HCT116 (cell line): Measurements from ENCODE around the gene PCBP3. TPM values are rescaled to one million over a fixed set of nuclear protein-coding genes. Genes with fewer than 3 reads are reported as not detected.

Experiments
- ATAC-seq: fragments of 200-7000 bp; cut with Tn5 transposase; 2 replicates; pipeline ENCODE4 v1.9.1; 2020; ENCODE audit warnings: mild to moderate bottlenecking, moderate library complexity
- BruUV-seq: library from RNA; stranded (reverse); fragments of 400-500 nt; replicated peaks from 2 replicates; lab custom pipeline; 2021; lab: Mats Ljungman, UMichigan
- CTCF ChIA-PET: fragments of 300-600 bp; sonication (Branson Sonifier 250); formaldehyde crosslinking; loops from one replicate; lab custom pipeline; 2021; ENCODE audit warnings: antibody characterized with exemption; lab: Charles Lee
- POLR2A ChIA-PET: fragments of 300-600, 350-600 bp; sonication (Branson Sonifier 250); formaldehyde crosslinking; loops from one replicate; lab custom pipeline; 2021; ENCODE audit warnings: antibody characterized with exemption; lab: Charles Lee
- RAD21 ChIA-PET, 2 experiments: fragments of 300-600 bp; sonication (Branson Sonifier 250); formaldehyde crosslinking; loops; one replicate each; lab custom pipeline; 2023; ENCODE audit warnings: low total read pairs in 2 of 2; ENCODE audit not compliant: uncharacterized antibody in 2 of 2, unreplicated experiment in 2 of 2, low non-redundant PET in 1 of 2; lab: Charles Lee
- DNase-seq: peaks from one replicate; pipeline ENCODE4 v3.0.0-alpha.2; 2010; ENCODE audit warnings: low read depth, low spot score
- H2AFZ ChIP-seq: fragments of 200-600 bp; shearing (Covaris generic), sonication (generic); 2 replicates; pipeline ENCODE4 v1.6.1; 2017; ENCODE audit warnings: low read depth, mixed run types, mixed read lengths, antibody characterized with exemption, low read length; ENCODE audit not compliant: poor library complexity, severe bottlenecking
- H3K27ac ChIP-seq: 2 replicates; pipeline ENCODE4 v1.5.1; 2012; ENCODE audit warnings: low read depth, low read length
- H3K27me3 ChIP-seq: fragments of 200-600 bp; sonication (generic); 2 replicates; pipeline ENCODE4 v1.6.1; 2016; ENCODE audit warnings: mixed run types, low read length, mixed read lengths; ENCODE audit not compliant: insufficient read depth
- H3K36me3 ChIP-seq, 2 experiments: fragments of 200-500 bp in 1 of 2; fragments of 200-600 bp in 1 of 2; sonication (Bioruptor generic) in 1 of 2; sonication (generic) in 1 of 2; 2 replicates each; pipeline versions ENCODE4 v1.5.1 to v1.6.1; 2014 to 2016; ENCODE audit warnings: low read length in 2 of 2, inconsistent platforms in 1 of 2, mixed read lengths in 1 of 2, mixed run types in 1 of 2; ENCODE audit not compliant: insufficient read depth in 2 of 2, control insufficient read depth in 1 of 2
- H3K4me1 ChIP-seq, 2 experiments: fragments of 200-600 bp in 1 of 2; sonication (generic) in 1 of 2; 2 replicates each; pipeline versions ENCODE4 v1.5.1 to v1.6.1; 2012 to 2017; ENCODE audit warnings: low read length in 2 of 2, inconsistent platforms in 1 of 2, mild to moderate bottlenecking in 1 of 2, mixed read lengths in 1 of 2, mixed run types in 1 of 2, moderate library complexity in 1 of 2; ENCODE audit not compliant: insufficient read depth in 2 of 2, control insufficient read depth in 1 of 2
- H3K4me2 ChIP-seq: fragments of 200-600 bp; sonication (generic); 2 replicates; pipeline ENCODE4 v1.6.1; 2017; ENCODE audit warnings: mixed run types, low read length, mixed read lengths
- H3K4me3 ChIP-seq, 2 experiments: fragments of 200-600 bp in 1 of 2; sonication (generic) in 1 of 2; replicated peaks in 1 of 2; 2 replicates each; pipeline ENCODE4 v1.5.1; 2011 to 2016; ENCODE audit warnings: low read length in 2 of 2, control low read depth in 1 of 2, low read depth in 1 of 2, mild to moderate bottlenecking in 1 of 2, mixed read lengths in 1 of 2, mixed run types in 1 of 2
- H3K79me2 ChIP-seq: fragments of 200-600 bp; sonication (generic); 2 replicates; pipeline ENCODE4 v1.6.1; 2017; ENCODE audit warnings: mild to moderate bottlenecking, mixed run types, low read length, moderate library complexity, mixed read lengths; ENCODE audit not compliant: insufficient read depth
- H3K9ac ChIP-seq: fragments of 200-600 bp; sonication (generic); 2 replicates; pipeline ENCODE4 v1.6.1; 2016; ENCODE audit warnings: low read length, mixed read lengths
- H3K9me2 ChIP-seq: fragments of 200-600 bp; sonication (generic), shearing (Covaris generic); 2 replicates; pipeline ENCODE4 v1.6.1; 2017; ENCODE audit warnings: mixed run types, mild to moderate bottlenecking, moderate library complexity; ENCODE audit not compliant: insufficient read depth
- H3K9me3 ChIP-seq, 2 experiments: fragments of 200-500 bp in 1 of 2; fragments of 200-600 bp in 1 of 2; sonication (Bioruptor generic) in 1 of 2; sonication (generic) in 1 of 2; 2 replicates each; pipeline ENCODE4 v1.6.1; 2014 to 2017; ENCODE audit warnings: low read length in 2 of 2, mixed read lengths in 2 of 2, inconsistent platforms in 1 of 2, low read depth in 1 of 2, mild to moderate bottlenecking in 1 of 2, mixed run types in 1 of 2, moderate library complexity in 1 of 2; ENCODE audit not compliant: control insufficient read depth in 1 of 2, insufficient read depth in 1 of 2
- H4K20me1 ChIP-seq: fragments of 200-600 bp; sonication (generic), shearing (Covaris generic); 2 replicates; pipeline ENCODE4 v1.6.1; 2017; ENCODE audit warnings: mixed run types, mild to moderate bottlenecking, moderate library complexity; ENCODE audit not compliant: insufficient read depth
- CBX3 ChIP-seq: IDR thresholded peaks from 2 replicates; pipeline ENCODE4 v1.6.1; 2012; ENCODE audit warnings: low read depth
- CEBPB ChIP-seq: IDR thresholded peaks from 2 replicates; pipeline ENCODE4 v1.6.1; 2012; ENCODE audit warnings: low read depth
- ELF1 ChIP-seq: IDR thresholded peaks from 2 replicates; pipeline ENCODE4 v1.6.1; 2012; ENCODE audit warnings: low read depth, borderline replicate concordance
- FOSL1 ChIP-seq: IDR thresholded peaks from 2 replicates; pipeline ENCODE4 v1.6.1; 2012; ENCODE audit warnings: low read depth
- RAD21 ChIP-seq: IDR thresholded peaks from 2 replicates; pipeline ENCODE4 v1.6.1; 2012; ENCODE audit warnings: low read depth, mild to moderate bottlenecking
- SIN3A ChIP-seq: IDR thresholded peaks from 2 replicates; pipeline ENCODE4 v1.6.1; 2012; ENCODE audit warnings: low read depth
- SP1 ChIP-seq: IDR thresholded peaks from 2 replicates; pipeline ENCODE4 v1.6.1; 2012; ENCODE audit warnings: low read depth
- SRF ChIP-seq: IDR thresholded peaks from 2 replicates; pipeline ENCODE4 v1.6.1; 2012; ENCODE audit warnings: low read depth
- TCF7L2 ChIP-seq: IDR thresholded peaks from 2 replicates; pipeline ENCODE4 v1.7.0; 2011; ENCODE audit warnings: borderline replicate concordance, inconsistent platforms; ENCODE audit not compliant: insufficient read depth, insufficient read length; ENCODE audit errors: extremely low read depth
- YY1 ChIP-seq: IDR thresholded peaks from 2 replicates; pipeline ENCODE4 v1.6.1; 2011; ENCODE audit warnings: low read length, low read depth, moderate library complexity, mild to moderate bottlenecking; ENCODE audit not compliant: insufficient replicate concordance; ENCODE audit errors: extremely low read depth
- ZNF274 ChIP-seq: fragments of 200-500 bp; sonication (Bioruptor generic); IDR thresholded peaks from 2 replicates; pipeline ENCODE4 v1.6.1; 2014; ENCODE audit warnings: mild to moderate bottlenecking, low read depth, low read length, inconsistent platforms
- intact Hi-C: fragments of 100-400 bp; cut with micrococcal nuclease; formaldehyde crosslinking; loops from 2 replicates; pipeline ENCODE4 v1.10.0; 2022
- total RNA-seq: library from RNA; stranded (reverse); gene quantifications from one replicate; pipeline ENCODE4 v1.2.1, GENCODE V29; 2021; ENCODE audit not compliant: unreplicated experiment
- TF ChIP-seq, protein P1 (sequence below): IDR thresholded peaks from 2 replicates; pipeline ENCODE4 v1.6.1; 2011; ENCODE audit warnings: mild to moderate bottlenecking, low read length, moderate library complexity; ENCODE audit not compliant: insufficient replicate concordance; ENCODE audit errors: extremely low read depth
- TF ChIP-seq, protein P2 (sequence below): IDR thresholded peaks from 2 replicates; pipeline ENCODE4 v1.6.1; 2012; ENCODE audit warnings: low read depth
- TF ChIP-seq, protein P3 (sequence below), 3 experiments: fragments of 200-600 bp in 1 of 3; sonication (generic) in 1 of 3; IDR thresholded peaks in 2 of 3; conservative IDR thresholded peaks in 1 of 3; 2 replicates each; pipeline ENCODE4 v1.5.1; 2012 to 2017; ENCODE audit warnings: low read depth in 2 of 3, low read length in 2 of 3, antibody characterized with exemption in 1 of 3, borderline replicate concordance in 1 of 3, control low read depth in 1 of 3, mild to moderate bottlenecking in 1 of 3, mixed read lengths in 1 of 3, mixed run types in 1 of 3, moderate library complexity in 1 of 3; ENCODE audit not compliant: insufficient read depth in 1 of 3
- TF ChIP-seq, protein P4 (sequence below): IDR thresholded peaks from 2 replicates; pipeline ENCODE4 v1.6.1; 2012
- TF ChIP-seq, protein P5 (sequence below): IDR thresholded peaks from 2 replicates; pipeline ENCODE4 v1.6.1; 2012

Gene PCBP3
- total RNA-seq, 1 experiment from 2014 or later, result 3.1 TPM

DNA sequence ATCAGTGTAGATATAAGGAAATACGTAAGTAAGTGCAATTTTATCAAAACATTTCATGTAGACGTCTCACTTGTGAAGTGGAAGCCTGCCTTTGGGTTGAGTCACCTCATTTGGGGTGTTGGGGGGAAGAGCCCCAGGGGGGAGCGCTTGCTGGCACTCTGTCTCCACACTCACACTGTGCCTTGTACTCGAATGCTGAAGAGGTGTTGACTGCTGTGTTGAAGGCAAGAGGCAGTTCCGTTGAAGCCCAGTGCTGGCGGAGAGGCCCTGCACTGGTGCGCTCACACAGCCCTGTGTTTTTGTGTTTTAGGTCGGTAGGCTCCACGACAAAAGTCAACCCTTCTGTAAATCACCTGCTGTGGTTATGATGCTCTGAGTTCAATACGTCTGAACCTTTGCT is 206.1 kb downstream of the PCBP3 start:
- Histone ChIP-seq H3K4me3 (no peak overlapping the region), H3K9me3 (no peaks in the 10 kb centered on the region), H4K20me1 (no peaks in the 10 kb centered on the region), H3K9ac (no peak overlapping the region), H2AFZ (no peak overlapping the region), H3K4me1 (no peaks in the 10 kb centered on the region), H3K79me2 (no peaks in the 10 kb centered on the region), H3K27ac (no peak overlapping the region), H3K36me3 (no peaks in the 10 kb centered on the region), H3K27me3 (peaks cover 42% of the 10 kb centered on the region), H3K9me2 (no peaks in the 10 kb centered on the region), H3K4me2 (no peak overlapping the region)
- no peak for ATAC-seq
- intact Hi-C loops, result no loop called here
- TF ChIP-seq, protein P1, sequence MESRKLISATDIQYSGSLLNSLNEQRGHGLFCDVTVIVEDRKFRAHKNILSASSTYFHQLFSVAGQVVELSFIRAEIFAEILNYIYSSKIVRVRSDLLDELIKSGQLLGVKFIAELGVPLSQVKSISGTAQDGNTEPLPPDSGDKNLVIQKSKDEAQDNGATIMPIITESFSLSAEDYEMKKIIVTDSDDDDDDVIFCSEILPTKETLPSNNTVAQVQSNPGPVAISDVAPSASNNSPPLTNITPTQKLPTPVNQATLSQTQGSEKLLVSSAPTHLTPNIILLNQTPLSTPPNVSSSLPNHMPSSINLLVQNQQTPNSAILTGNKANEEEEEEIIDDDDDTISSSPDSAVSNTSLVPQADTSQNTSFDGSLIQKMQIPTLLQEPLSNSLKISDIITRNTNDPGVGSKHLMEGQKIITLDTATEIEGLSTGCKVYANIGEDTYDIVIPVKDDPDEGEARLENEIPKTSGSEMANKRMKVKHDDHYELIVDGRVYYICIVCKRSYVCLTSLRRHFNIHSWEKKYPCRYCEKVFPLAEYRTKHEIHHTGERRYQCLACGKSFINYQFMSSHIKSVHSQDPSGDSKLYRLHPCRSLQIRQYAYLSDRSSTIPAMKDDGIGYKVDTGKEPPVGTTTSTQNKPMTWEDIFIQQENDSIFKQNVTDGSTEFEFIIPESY, result no peak
- no peak for TF ChIP-seq SP1
- no peak for TF ChIP-seq SIN3A
- TF ChIP-seq, protein P2, sequence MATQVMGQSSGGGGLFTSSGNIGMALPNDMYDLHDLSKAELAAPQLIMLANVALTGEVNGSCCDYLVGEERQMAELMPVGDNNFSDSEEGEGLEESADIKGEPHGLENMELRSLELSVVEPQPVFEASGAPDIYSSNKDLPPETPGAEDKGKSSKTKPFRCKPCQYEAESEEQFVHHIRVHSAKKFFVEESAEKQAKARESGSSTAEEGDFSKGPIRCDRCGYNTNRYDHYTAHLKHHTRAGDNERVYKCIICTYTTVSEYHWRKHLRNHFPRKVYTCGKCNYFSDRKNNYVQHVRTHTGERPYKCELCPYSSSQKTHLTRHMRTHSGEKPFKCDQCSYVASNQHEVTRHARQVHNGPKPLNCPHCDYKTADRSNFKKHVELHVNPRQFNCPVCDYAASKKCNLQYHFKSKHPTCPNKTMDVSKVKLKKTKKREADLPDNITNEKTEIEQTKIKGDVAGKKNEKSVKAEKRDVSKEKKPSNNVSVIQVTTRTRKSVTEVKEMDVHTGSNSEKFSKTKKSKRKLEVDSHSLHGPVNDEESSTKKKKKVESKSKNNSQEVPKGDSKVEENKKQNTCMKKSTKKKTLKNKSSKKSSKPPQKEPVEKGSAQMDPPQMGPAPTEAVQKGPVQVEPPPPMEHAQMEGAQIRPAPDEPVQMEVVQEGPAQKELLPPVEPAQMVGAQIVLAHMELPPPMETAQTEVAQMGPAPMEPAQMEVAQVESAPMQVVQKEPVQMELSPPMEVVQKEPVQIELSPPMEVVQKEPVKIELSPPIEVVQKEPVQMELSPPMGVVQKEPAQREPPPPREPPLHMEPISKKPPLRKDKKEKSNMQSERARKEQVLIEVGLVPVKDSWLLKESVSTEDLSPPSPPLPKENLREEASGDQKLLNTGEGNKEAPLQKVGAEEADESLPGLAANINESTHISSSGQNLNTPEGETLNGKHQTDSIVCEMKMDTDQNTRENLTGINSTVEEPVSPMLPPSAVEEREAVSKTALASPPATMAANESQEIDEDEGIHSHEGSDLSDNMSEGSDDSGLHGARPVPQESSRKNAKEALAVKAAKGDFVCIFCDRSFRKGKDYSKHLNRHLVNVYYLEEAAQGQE, result no peak
- no peak for TF ChIP-seq ELF1
- no peak for TF ChIP-seq TCF7L2
- TF ChIP-seq ZNF274, result no peak
- TF ChIP-seq YY1, result no peak
- no peak for TF ChIP-seq RAD21
- no peak for TF ChIP-seq CEBPB
- TF ChIP-seq, protein P3, sequence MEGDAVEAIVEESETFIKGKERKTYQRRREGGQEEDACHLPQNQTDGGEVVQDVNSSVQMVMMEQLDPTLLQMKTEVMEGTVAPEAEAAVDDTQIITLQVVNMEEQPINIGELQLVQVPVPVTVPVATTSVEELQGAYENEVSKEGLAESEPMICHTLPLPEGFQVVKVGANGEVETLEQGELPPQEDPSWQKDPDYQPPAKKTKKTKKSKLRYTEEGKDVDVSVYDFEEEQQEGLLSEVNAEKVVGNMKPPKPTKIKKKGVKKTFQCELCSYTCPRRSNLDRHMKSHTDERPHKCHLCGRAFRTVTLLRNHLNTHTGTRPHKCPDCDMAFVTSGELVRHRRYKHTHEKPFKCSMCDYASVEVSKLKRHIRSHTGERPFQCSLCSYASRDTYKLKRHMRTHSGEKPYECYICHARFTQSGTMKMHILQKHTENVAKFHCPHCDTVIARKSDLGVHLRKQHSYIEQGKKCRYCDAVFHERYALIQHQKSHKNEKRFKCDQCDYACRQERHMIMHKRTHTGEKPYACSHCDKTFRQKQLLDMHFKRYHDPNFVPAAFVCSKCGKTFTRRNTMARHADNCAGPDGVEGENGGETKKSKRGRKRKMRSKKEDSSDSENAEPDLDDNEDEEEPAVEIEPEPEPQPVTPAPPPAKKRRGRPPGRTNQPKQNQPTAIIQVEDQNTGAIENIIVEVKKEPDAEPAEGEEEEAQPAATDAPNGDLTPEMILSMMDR (IDR thresholded peaks at IDR 0.05 in 2 of 3, conservative IDR thresholded peaks at IDR 0.05 in 1 of 3; ENCODE audit: borderline replicate concordance in 1 of 3, insufficient read depth in 1 of 3, low read depth in 2 of 3, low read length in 2 of 3), result no peak
- TF ChIP-seq, protein P4, sequence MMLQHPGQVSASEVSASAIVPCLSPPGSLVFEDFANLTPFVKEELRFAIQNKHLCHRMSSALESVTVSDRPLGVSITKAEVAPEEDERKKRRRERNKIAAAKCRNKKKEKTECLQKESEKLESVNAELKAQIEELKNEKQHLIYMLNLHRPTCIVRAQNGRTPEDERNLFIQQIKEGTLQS, result no peak
- no peak for TF ChIP-seq SRF
- no peak for TF ChIP-seq CBX3
- TF ChIP-seq FOSL1, result no peak
- TF ChIP-seq, protein P5, sequence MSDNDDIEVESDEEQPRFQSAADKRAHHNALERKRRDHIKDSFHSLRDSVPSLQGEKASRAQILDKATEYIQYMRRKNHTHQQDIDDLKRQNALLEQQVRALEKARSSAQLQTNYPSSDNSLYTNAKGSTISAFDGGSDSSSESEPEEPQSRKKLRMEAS, result no peak
- DNase-seq, result no peak
- ChIA-PET POLR2A (no interaction called here), RAD21 (no interaction called here), CTCF (no interaction called here)
- no TSS peak for BruUV-seq
